Measurements from ENCODE around the gene HNRNPM. TPM values are rescaled to one million over a fixed set of nuclear protein-coding genes. Genes with fewer than 3 reads are reported as not detected.

Gene HNRNPM
- total RNA-seq, 4 donors from 2014 or later: 80.4 to 158 (median 111) TPM

DNA sequence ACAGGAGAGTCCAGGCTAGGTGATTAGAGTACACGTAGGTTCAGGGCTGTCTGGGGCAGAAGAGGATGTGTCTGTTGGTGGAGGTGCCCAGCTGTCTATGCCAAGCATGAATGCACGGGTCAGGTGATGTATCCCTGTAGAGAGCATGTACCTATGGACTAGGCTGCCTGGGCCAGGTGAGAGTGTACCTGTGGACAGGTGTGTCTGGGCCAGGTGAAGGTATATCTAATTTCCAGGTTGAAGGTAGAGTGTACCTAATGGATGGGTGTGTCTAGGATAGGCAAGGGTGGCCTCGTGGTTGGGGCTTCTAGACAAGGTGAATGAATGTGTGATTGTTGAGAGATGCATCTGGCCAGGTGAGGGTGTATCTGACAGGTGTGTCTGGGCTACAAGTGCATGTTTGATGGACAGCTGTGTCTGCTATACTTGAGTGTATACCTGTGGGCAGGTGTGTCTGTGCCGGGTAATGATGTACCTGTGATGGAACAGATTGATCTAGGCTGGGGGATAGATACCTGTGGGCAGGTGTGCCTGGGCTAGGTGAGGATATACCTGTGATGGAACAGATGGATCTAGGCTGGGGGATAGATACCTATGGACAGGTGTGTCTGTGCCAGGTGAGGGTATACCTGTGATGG is 84.7 kb downstream of the HNRNPM start:
- TF ChIP-seq, protein P1, sequence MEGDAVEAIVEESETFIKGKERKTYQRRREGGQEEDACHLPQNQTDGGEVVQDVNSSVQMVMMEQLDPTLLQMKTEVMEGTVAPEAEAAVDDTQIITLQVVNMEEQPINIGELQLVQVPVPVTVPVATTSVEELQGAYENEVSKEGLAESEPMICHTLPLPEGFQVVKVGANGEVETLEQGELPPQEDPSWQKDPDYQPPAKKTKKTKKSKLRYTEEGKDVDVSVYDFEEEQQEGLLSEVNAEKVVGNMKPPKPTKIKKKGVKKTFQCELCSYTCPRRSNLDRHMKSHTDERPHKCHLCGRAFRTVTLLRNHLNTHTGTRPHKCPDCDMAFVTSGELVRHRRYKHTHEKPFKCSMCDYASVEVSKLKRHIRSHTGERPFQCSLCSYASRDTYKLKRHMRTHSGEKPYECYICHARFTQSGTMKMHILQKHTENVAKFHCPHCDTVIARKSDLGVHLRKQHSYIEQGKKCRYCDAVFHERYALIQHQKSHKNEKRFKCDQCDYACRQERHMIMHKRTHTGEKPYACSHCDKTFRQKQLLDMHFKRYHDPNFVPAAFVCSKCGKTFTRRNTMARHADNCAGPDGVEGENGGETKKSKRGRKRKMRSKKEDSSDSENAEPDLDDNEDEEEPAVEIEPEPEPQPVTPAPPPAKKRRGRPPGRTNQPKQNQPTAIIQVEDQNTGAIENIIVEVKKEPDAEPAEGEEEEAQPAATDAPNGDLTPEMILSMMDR (IDR thresholded peaks at IDR 0.05): no peak
- ATAC-seq (ENCODE audit: low FRiP score) (no peak), DNase-seq (ENCODE audit: low spot score) (no peak)

DNA sequence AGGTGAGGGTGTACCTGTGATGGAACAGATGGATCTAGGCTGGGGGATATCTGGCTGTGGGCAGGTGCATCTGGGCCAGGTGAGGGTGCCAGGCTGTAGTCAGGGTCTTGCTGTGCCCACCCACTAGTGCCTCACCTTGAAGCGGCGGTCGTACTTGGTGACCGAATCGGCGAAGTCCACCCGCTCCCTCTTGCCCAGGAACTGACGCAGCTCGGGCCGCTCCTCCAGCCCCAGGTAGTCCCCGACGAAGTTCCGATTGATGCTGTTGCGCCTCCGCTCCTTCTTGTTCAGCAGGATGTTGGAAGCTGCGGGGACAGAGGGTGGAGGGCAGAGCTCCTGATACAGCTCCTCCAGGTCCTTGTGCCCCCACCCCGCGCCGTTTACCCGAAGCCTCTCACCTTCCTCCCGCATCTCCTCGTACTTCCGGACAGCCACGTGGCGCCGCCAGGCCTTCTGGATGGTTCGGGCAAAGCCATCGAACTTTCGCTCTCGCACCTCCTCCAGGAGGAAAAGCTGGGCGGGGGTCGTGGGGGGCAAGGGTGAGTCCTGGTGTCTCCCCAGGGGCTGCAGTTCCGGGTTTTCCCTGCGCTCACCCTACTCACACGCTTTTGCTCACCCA is 85.4 kb downstream of the HNRNPM start:
- no peak for ATAC-seq (ENCODE audit: low FRiP score)
- DNase-seq (ENCODE audit: low spot score): no peak

DNA sequence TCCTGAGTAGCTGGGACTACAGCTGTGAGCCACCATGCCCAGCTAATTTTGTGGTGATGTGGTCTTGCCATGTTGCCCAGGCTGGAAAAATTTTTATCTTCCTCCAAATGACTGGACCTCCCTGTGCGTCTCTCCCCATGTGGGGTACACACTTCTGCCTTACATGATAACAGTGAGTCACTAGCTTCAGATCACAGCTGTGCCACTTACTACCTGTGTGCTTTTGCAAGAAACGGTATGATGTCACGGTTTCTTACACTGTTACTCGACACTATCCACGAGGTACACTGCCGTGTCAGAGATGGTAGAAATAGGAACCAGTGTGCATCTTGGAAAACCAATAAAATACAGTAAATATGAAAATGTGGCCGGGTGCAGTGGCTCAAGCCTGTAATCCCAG is 86.7 kb downstream of the HNRNPM start:
- DNase-seq (ENCODE audit: low spot score): no peak
- ATAC-seq (ENCODE audit: low FRiP score): no peak

More for the DNA sequence above, 85.4 kb downstream of the HNRNPM start:
- TF ChIP-seq, protein P1 (IDR thresholded peaks at IDR 0.05): no peak

DNA sequence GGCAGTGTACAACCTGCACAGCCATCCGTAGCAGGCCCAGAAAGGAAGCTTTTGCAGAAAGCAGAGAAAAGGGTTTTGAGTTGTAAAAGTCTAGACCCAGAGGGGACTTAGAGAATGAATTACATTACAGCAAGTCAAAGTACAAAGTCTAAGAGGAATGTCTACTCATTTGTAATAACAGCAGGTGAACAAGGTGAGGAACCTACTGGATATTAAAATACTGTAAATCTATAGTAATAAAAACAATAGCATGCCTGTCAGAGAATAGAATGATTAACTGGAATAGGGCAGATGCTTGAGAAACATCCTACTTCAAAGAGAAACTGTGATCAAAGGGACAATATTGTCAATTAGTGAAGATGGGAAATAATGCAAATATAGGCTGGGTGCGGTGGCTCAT is 87.5 kb downstream of the HNRNPM start:
- ATAC-seq (ENCODE audit: low FRiP score): no peak
- TF ChIP-seq, protein P1 (IDR thresholded peaks at IDR 0.05): no peak
- no peak for DNase-seq (ENCODE audit: low spot score)

More for the DNA sequence above, 86.7 kb downstream of the HNRNPM start:
- TF ChIP-seq, protein P1 (IDR thresholded peaks at IDR 0.05): no peak

DNA sequence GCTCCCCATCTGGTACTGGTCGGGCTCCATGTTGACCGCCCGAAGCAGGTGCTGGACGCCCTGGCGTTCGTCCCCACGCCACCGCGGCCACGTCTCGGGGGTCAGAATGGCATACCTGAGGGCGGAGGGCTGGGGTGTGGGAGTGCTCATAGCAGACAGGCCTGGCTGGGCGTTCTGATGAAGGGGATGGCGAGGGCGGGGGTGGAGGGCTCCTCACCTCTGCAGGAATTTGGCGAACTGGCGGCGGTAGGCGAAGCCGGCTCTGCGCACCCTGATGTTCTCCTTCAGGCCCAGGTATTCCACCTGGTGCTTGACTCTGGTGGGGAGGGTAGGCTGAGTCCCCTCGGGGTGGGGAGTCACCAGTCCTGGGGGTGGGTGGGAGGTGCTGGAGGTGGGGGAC is 91.5 kb downstream of the HNRNPM start:
- DNase-seq (ENCODE audit: low spot score) (no peak), ATAC-seq (ENCODE audit: low FRiP score) (no peak)
- TF ChIP-seq, protein P1 (IDR thresholded peaks at IDR 0.05): no peak

DNA sequence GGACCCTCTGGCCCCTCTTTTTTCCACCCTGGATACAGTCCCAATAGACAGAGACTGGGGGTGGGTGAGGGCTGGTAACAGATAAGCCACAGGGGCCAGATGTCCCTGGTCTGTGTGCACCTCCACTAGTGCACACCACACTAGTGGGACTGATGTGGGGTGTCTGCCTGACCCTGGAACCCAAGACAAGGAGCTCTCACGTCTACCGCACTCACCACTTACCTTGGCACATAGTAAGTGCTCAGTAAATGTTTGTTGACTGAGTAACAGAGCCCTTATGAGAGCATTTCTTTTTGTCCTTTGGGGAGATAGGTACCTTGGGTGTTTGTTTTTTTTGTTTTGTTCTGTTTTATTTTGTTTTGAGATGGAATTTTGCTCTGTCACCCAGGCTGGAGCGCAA is 92.3 kb downstream of the HNRNPM start:
- ATAC-seq (ENCODE audit: low FRiP score) (no peak), DNase-seq (ENCODE audit: low spot score) (no peak)
- TF ChIP-seq, protein P1 (IDR thresholded peaks at IDR 0.05): no peak

Other genes starting within 250 kb of the HNRNPM start
- 10 to 100 TPM; 18.4 to 34.1 (median 26.6) TPM for gene CERS4, start 235.6 kb upstream of the HNRNPM start, total RNA-seq
- gene CD320, start 136.6 kb upstream of the HNRNPM start, total RNA-seq: 100 to 1,000 TPM in 2 of 4 donors, 10 to 100 TPM in 2; 49.3 to 126 (median 79.3) TPM
- 10 to 100 TPM; 14.5 to 44.2 (median 33.1) TPM for gene NDUFA7, start 123.6 kb upstream of the HNRNPM start, total RNA-seq
- 100 to 1,000 TPM; 420 to 679 (median 534) TPM for gene RPS28, start 123.5 kb upstream of the HNRNPM start, total RNA-seq
- 10 to 100 TPM in 3 of 4 donors, 1 to 10 TPM in 1; 7.1 to 48.7 (median 18.9) TPM for gene KANK3, start 101.7 kb upstream of the HNRNPM start, total RNA-seq
- gene ANGPTL4, start 80.8 kb upstream of the HNRNPM start, total RNA-seq: 100 to 1,000 TPM in 3 of 4 donors, 10 to 100 TPM in 1; 62.6 to 405 (median 250) TPM
- gene RAB11B, start 54.6 kb upstream of the HNRNPM start, total RNA-seq: 10 to 100 TPM; 31.6 to 55.6 (median 41.2) TPM
- 100 to 1,000 TPM; 167 to 296 (median 203) TPM for gene MARCHF2, start 31.7 kb upstream of the HNRNPM start, total RNA-seq
- 1 to 10 TPM in 3 of 4 donors, under 1 TPM in 1; 0.56 to 4.6 (median 1.9) TPM for gene PRAM1, start 57.7 kb downstream of the HNRNPM start, total RNA-seq
- 1 to 10 TPM; 4.6 to 7.8 (median 7.4) TPM for gene ZNF414, start 69.2 kb downstream of the HNRNPM start, total RNA-seq
- 10 to 100 TPM; 13.9 to 86.7 (median 39.9) TPM for gene MYO1F, start 132.5 kb downstream of the HNRNPM start, total RNA-seq
- gene ADAMTS10, start 165.7 kb downstream of the HNRNPM start, total RNA-seq: 10 to 100 TPM; 16.7 to 46.7 (median 22.5) TPM
- not detected for gene NFILZ, start 185.7 kb downstream of the HNRNPM start, total RNA-seq